Right atrium auricular region (tissue), 2 donors: ENCODE data around the gene ABI3BP. TPM values are rescaled to one million over a fixed set of nuclear protein-coding genes. Genes with fewer than 3 reads are reported as not detected.
A peak's percentile ranks its signal among the peaks of the same experiment; 100 is the strongest.

Experiments used
- DNase-seq: peaks from one replicate; pipeline ENCODE4 v3.0.0-alpha.2; 2019; ENCODE audit warnings: low spot score
- H3K27ac ChIP-seq, 2 donors: fragments of 200-600 bp; sonication (generic); 1 replicate in 1 of 2; 2 replicates in 1 of 2; pipeline ENCODE4 v1.5.1; 2016 to 2019
- H3K27me3 ChIP-seq, 2 donors: fragments of 200-600 bp; sonication (generic); one replicate each; pipeline versions ENCODE4 v1.5.1 to v1.6.0; 2017 to 2019
- H3K36me3 ChIP-seq: fragments of 200-600 bp; sonication (generic); one replicate; pipeline ENCODE4 v1.5.1; 2016
- H3K4me1 ChIP-seq, 2 donors: fragments of 200-600 bp; sonication (generic); one replicate each; pipeline versions ENCODE4 v1.5.1 to v1.6.0; 2017 to 2019
- H3K4me3 ChIP-seq, 2 donors: fragments of 200-600 bp; sonication (generic); 1 replicate in 1 of 2; 2 replicates in 1 of 2; pipeline ENCODE4 v1.5.1; 2017 to 2019; ENCODE audit warnings: mild to moderate bottlenecking in 1 of 2, moderate library complexity in 1 of 2
- H3K9me3 ChIP-seq, 2 donors: fragments of 200-600 bp; sonication (generic); one replicate each; pipeline ENCODE4 v1.5.1; 2019
- CTCF ChIP-seq, 2 donors: fragments of 200-600 bp; sonication (generic); IDR thresholded peaks; one replicate each; pipeline ENCODE4 v1.5.1; 2019; ENCODE audit warnings: antibody characterized with exemption in 2 of 2
- total RNA-seq, 2 donors: library from RNA; depleted of rRNA; stranded (reverse); fragments of >200 nt; gene quantifications; one replicate each; pipeline ENCODE4 v1.1.0, GENCODE V29; 2016

The ABI3BP gene
- total RNA-seq, 2 donors from 2014 or later = 46.7 to 56.3 TPM

GRCh38 chr3:100972301-100972844 is 20.8 kb downstream of the ABI3BP start:
- H3K4me1 ChIP-seq = no peaks in the 10 kb centered on the region
- peaks cover 0 to 3% of the 10 kb centered on the region in 2 donors for H3K9me3 ChIP-seq
- DNase-seq = no peak
- no peak for TF ChIP-seq CTCF (IDR thresholded peaks at IDR 0.05)
- no peaks in the 10 kb centered on the region for H3K36me3 ChIP-seq
- no peak overlapping the region for H3K4me3 ChIP-seq
- H3K27ac ChIP-seq = peak overlapping the region in 1 of 2 donors; percentile 22
- no peaks in the 10 kb centered on the region for H3K27me3 ChIP-seq

GRCh38 chr3:100971798-100972197 is 21.4 kb downstream of the ABI3BP start:
- Histone ChIP-seq H3K27ac (no peak overlapping the region), H3K27me3 (no peaks in the 10 kb centered on the region), H3K36me3 (no peaks in the 10 kb centered on the region), H3K4me1 (no peaks in the 10 kb centered on the region), H3K9me3 (no peaks in the 10 kb centered on the region), H3K4me3 (no peak overlapping the region)
- TF ChIP-seq CTCF (IDR thresholded peaks at IDR 0.05) = no peak
- no peak for DNase-seq

- no peak for DNase-seq
- Histone ChIP-seq H3K4me1 (no peaks in the 10 kb centered on the region), H3K27ac (no peak overlapping the region)
Observed at GRCh38 chr3:100970477-100970990, 22.7 kb downstream of the ABI3BP start.

GRCh38 chr3:100968932-100969906 is 24.0 kb downstream of the ABI3BP start:
- no peaks in the 10 kb centered on the region for H3K4me1 ChIP-seq
- no peaks in the 10 kb centered on the region for H3K9me3 ChIP-seq
- DNase-seq = peak; percentile 62
- no peak for TF ChIP-seq CTCF (IDR thresholded peaks at IDR 0.05)
- peak overlapping the region; percentile 2 to 66 for H3K27ac ChIP-seq
- no peaks in the 10 kb centered on the region for H3K36me3 ChIP-seq
- no peak overlapping the region for H3K4me3 ChIP-seq
- H3K27me3 ChIP-seq = no peaks in the 10 kb centered on the region

More at GRCh38 chr3:100970477-100970990, 22.7 kb downstream of the ABI3BP start:
- no peaks in the 10 kb centered on the region for H3K36me3 ChIP-seq
- no peaks in the 10 kb centered on the region for H3K9me3 ChIP-seq
- no peaks in the 10 kb centered on the region for H3K27me3 ChIP-seq
- TF ChIP-seq CTCF (IDR thresholded peaks at IDR 0.05) = no peak
- H3K4me3 ChIP-seq = no peak overlapping the region

GRCh38 chr3:100966807-100967206 is 26.4 kb downstream of the ABI3BP start:
- Histone ChIP-seq H3K27ac (peak overlapping the region in 1 of 2 donors; percentile 21), H3K9me3 (no peaks in the 10 kb centered on the region), H3K27me3 (no peaks in the 10 kb centered on the region), H3K4me1 (no peaks in the 10 kb centered on the region), H3K36me3 (no peaks in the 10 kb centered on the region), H3K4me3 (no peak overlapping the region)
- no peak for DNase-seq
- no peak for TF ChIP-seq CTCF (IDR thresholded peaks at IDR 0.05)
